GM18511 (cell line): ENCODE results near the gene PHF2.

Source experiments
- ATAC-seq: cut with Tn5 transposase; IDR thresholded peaks from one replicate; pipeline ENCODE4 v1.9.1; 2021; ENCODE audit warnings: mild to moderate bottlenecking, moderate library complexity; ENCODE audit not compliant: unreplicated experiment

PHF2 gene

DNA sequence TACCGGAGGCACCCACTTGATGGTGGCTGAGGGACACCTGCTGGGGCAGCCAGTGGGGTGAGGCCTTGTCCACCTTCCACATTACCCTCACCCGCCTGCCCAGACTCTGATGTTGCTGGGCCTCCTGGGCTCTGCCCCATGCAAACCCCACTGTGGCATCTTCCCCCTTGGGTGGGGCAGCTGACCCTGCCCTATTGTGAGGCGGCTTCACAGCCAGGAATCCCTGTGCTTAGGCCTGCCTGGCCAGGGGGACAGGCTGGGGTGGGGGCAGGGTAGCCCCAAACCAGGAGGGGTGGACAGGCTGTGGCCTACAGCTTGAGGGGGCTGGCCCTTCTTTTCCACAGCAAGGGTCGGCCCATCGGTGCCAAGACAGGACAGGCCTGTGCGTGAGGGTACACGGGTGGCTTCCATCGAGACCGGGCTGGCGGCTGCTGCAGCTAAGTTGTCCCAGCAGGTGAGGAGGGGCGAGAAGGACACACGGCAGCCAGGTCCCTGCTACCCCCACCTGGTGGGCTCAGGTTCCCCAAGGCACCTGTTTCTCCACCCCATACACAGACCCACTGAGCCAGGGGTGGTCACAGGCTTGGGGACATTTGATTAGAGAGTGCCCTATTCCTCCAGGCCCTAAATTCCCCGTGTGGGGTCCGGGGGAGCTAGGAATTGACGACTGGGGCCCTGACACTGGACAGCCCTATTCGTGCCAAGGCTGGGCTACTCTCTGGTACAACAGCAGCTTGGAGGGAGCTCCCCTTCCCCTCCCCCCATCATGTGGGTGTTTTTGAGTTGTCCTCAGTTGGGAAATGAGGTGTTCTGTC, 99.2 kb downstream of the PHF2 start:
- ATAC-seq = no peak

DNA sequence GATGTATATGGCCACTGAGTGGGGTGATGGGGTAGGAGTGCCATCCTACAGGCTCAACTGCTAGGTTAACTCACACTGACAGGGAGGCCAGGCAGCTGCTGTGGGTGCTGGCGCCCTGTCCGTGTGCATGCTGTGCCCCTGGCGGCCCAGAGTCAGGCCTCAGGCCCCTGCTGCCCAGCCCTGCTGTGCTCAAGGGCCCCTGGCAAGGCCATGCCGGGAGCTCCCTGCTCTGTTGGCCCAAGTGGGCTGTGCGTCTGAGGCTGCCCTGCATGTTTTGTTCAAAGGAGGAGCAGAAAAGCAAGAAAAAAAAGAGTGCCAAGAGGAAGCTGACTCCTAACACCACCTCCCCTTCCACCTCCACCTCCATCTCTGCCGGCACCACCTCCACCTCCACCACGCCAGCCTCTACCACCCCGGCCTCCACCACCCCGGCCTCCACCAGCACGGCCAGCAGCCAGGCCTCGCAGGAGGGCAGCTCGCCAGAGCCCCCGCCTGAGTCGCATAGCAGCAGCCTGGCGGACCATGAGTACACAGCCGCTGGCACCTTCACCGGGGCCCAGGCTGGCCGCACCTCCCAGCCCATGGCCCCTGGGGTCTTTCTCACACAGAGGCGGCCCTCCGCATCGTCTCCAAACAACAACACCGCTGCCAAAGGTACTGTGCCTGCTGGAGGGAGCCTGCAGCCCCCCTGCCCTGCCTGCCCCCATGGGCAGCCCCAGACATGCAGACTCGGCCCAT, 100.1 kb downstream of the PHF2 start:
- no peak for ATAC-seq

GRCh38 chr9:93677048-93677571, 100.7 kb downstream of the PHF2 start:
- no peak for ATAC-seq

GRCh38 chr9:93677641-93678136, 101.3 kb downstream of the PHF2 start:
- no peak for ATAC-seq

DNA sequence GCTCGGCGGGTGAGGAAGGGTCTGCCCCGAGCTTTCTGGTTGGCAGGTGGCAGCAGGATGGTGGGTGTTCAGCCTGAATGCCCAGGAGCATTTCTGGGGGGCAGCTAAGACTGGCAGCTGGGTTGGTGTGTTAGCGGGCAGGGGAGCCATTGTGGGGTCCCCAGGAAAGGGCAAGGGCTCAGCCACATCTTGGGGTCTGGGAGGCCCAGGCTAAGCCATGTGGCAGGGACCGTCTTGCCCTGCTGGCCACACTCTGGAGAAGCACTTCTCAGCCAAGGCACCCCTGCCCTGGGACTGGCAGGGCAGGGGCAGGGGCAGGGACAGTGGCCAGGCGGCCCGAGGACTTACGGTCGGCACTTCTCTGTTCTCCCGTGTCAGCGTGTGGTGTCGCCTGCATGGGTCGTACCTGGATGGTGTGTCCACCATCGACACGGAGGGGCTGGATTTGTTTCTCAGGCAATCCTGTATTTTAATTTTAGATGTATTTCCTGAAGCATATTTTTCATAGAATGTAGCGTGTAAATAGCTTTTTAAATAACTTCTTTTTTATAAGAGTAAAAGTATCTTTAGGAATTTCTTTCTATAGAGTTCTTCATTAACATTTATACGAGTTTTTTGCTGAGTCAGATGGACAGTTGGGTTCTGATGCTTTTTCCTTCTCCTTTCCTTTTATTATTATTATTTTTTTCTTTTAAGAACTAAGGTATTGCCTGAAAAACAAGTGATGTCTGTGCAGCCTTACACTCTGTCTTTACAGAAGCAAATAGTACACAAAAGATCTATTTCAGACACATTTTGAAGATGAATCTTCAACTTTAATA, 102.0 kb downstream of the PHF2 start:
- no peak for ATAC-seq

- ATAC-seq = no peak
These were observed 103.4 kb downstream of the PHF2 start for GRCh38 chr9:93679536-93680442.

DNA sequence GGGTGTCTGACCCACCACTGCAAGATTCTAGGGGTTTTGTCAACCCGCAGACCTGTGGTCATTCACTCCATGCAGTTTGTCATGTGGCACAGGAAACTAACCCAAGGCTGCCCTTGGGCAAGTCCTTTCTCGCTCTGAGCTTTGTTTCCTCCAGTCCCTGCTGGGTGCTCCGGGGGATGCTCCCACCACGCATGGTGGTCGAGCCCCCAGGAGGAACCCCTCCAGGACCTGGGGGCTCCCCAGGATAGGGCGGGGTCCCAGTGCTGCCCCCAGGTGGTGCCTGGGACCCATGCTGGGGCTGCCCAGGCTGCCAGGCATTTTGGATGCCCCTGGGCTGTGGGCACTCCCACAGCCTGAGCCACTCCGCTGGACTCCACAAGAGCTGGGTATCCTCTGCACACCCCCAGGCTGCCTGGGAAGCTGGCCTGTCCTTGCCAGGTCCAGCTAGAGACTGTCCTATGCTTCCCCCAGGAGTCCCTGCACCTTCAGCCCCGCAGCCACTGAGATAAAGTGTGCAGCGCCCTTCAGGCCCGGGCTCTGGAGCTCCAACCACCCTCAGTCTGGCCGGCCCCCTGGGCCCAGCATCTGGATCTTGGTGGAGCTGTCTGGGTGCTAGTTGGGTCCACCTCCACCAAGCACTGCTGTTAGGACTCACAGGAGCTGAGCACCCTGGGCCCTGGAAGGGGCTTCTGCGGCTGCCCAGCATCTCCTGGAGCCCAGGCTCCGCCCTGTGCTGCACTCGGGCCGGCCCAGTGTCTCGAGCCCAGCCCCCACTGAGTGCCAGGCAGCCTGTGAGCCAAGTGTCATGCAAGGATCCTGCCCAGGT, 104.3 kb downstream of the PHF2 start:
- no peak for ATAC-seq

GRCh38 chr9:93681269-93682154, 105.1 kb downstream of the PHF2 start:
- ATAC-seq = peak; percentile 11

GRCh38 chr9:93682155-93682968, 106.0 kb downstream of the PHF2 start:
- peak; percentile 55 for ATAC-seq

DNA sequence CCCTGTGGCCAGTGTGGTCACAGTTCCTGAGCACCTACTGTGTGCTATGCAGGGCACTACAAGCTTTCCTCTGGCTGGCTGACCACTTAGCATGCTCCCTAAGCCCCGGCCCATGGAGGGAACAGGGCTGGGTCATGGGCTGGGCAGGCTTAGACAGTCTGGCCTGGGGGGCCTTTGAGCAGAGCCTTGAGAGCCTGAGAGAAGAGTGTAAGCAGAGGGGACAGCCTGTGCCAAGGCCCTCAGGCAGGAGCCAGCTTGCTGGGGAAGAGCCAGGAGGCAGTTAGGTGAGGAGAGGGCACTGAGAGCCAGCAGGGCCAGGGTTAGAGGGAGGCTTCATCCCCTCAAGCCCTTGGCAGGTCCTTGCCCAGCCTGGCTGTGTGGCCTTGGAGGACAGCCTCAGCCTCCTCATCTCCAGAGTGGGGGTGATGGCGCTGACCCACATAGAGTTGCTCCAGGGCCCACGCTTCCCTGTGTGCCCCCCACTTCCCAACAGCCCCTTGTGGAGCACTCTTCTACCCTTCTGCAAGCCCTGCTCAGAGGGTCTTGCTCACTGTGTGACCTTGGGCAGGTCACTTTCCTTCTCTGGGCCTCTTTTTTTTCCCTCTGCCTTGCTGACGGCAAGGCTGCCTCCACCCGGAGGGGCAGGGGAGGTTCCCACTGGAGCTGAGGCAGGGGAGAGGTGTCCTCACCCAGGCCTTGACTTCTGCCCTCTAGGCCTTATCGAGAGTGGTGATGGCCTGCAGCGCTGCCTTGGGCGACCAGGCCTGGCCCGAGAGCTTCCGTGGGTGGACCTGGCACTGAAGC, 107.1 kb downstream of the PHF2 start:
- no peak for ATAC-seq

GRCh38 chr9:93684161-93684765, 107.9 kb downstream of the PHF2 start:
- ATAC-seq = no peak

GRCh38 chr9:93684806-93685543, 108.6 kb downstream of the PHF2 start:
- no peak for ATAC-seq

- ATAC-seq = no peak
These were observed 109.9 kb downstream of the PHF2 start for GRCh38 chr9:93686127-93686879.

- no peak for ATAC-seq
These were observed 110.5 kb downstream of the PHF2 start for GRCh38 chr9:93686880-93687236.

- no peak for ATAC-seq
These were observed 114.2 kb downstream of the PHF2 start for GRCh38 chr9:93690618-93691017.
